Activated CD4-positive, alpha-beta memory T cell treated with anti-CD3 and anti-CD28 coated beads for 36 hours (primary cell): ENCODE data around the gene SHROOM3. TPM values are rescaled to one million over a fixed set of nuclear protein-coding genes. Genes with fewer than 3 reads are reported as not detected.

Source experiments
- CTCF ChIA-PET: fragments of 350-600 bp; sonication (Branson Sonifier 250); formaldehyde crosslinking; loops from one replicate; lab custom pipeline; 2021; ENCODE audit warnings: antibody characterized with exemption, inconsistent platforms; lab: Charles Lee
- POLR2A ChIA-PET: fragments of 350-600 bp; sonication (Branson Sonifier 250); formaldehyde crosslinking; loops from one replicate; lab custom pipeline; 2021; ENCODE audit warnings: antibody characterized with exemption; lab: Charles Lee
- DNase-seq: peaks from one replicate; pipeline ENCODE4 v3.0.0-alpha.2; 2020
- H3K27ac Mint-ChIP-seq: one replicate; pipeline ENCODE4 v1.8.0; 2021; ENCODE audit warnings: mixed read lengths
- H3K27me3 Mint-ChIP-seq: one replicate; pipeline ENCODE4 v1.8.0; 2021; ENCODE audit warnings: mixed read lengths
- H3K36me3 Mint-ChIP-seq: one replicate; pipeline ENCODE4 v1.8.0; 2021; ENCODE audit warnings: mixed read lengths
- H3K4me1 Mint-ChIP-seq: one replicate; pipeline ENCODE4 v1.8.0; 2021; ENCODE audit warnings: low read depth, mixed read lengths
- H3K4me3 Mint-ChIP-seq: one replicate; pipeline ENCODE4 v1.8.0; 2021; ENCODE audit warnings: mild to moderate bottlenecking, mixed read lengths
- H3K9me3 Mint-ChIP-seq: one replicate; pipeline ENCODE4 v1.8.0; 2021; ENCODE audit warnings: mixed read lengths
- intact Hi-C: fragments of 100-400 bp; cut with micrococcal nuclease; formaldehyde crosslinking; loops from one replicate; pipeline ENCODE4 v1.15.1; 2023
- microRNA-seq: library from miRNA; unstranded; fragments of <30 nt; microRNA quantifications from one replicate; pipeline ENCODE4 v1.2.0, GENCODE V29; 2022; ENCODE audit warnings: borderline number of aligned reads, borderline microRNAs expressed, borderline replicate concordance
- total RNA-seq, 2 experiments: library from RNA; stranded (reverse); gene quantifications; one replicate each; pipeline ENCODE4 v1.2.3, GENCODE V29; 2021

Gene SHROOM3
- total RNA-seq, 2 experiments from 2014 or later, result not detected

DNA sequence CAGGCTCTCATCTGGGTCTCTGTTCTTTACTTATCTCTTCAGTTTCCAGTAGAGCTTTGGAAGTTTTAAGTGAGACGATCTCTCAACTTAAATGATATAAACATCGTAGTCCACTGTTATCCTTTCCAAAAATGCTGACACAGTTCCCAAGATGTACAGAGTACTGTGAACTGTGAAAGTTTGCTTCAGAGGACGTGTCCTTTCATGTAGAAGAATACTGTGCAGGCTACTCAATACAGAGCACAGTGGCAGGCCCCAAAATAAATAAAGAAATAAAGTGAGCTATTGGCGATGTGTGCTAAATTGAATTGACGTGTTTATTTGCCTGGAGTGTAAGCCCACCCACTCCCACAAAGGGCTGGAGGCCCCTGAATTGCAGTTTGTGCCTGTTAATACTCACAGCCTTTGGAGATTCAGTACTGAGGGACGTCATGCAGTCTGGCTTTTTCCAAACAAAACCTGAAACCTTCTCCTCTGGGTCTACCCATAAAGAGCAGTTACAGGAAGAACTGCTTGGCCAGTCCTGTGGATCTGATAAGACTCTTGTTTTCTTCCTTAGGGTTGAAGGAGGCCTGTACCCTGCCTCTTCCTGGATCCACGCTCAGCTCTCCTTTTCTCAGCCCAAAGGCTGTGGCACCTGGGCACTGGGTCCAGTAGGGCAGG, 396.8 kb downstream of the SHROOM3 start:
- H3K4me1 Mint-ChIP-seq, result no peaks in the 10 kb centered on the region
- DNase-seq, result no peak
- no peak overlapping the region for H3K4me3 Mint-ChIP-seq
- H3K27me3 Mint-ChIP-seq, result no peaks in the 10 kb centered on the region
- intact Hi-C loops, result no loop called here
- CTCF ChIA-PET, result no interaction called here
- POLR2A ChIA-PET, result no interaction called here
- no peaks in the 10 kb centered on the region for H3K9me3 Mint-ChIP-seq
- H3K36me3 Mint-ChIP-seq, result no peaks in the 10 kb centered on the region
- no peak overlapping the region for H3K27ac Mint-ChIP-seq

Small RNA genes within 50 kb of the gene (microRNA-seq; reads per million reads assigned to microRNA genes)
- gene MIR4450 (not detected), gene MIR548AH (not detected)

Other genes with a start within 250 kb of the SHROOM3 start
- 1 to 10 TPM; 7.0 to 8.2 TPM for gene SCARB2, start 221.4 kb upstream of the SHROOM3 start, total RNA-seq
- not detected for gene FAM47E, start 183.5 kb upstream of the SHROOM3 start, total RNA-seq
- under 1 TPM; 0.63 to 0.67 TPM for gene STBD1, start 128.5 kb upstream of the SHROOM3 start, total RNA-seq
- gene CCDC158, start 14.1 kb upstream of the SHROOM3 start, total RNA-seq, result not detected